A673 (cell line): Measurements from ENCODE around the gene ZNF385B. TPM values are rescaled to one million over a fixed set of nuclear protein-coding genes. Genes with fewer than 3 reads are reported as not detected.

Experiments used
- BruUV-seq: library from RNA; stranded (reverse); fragments of 400-500 nt; replicated peaks from 2 replicates; lab custom pipeline; 2021; lab: Mats Ljungman, UMichigan
- CTCF ChIA-PET: fragments of 300-600 bp; sonication (Branson Sonifier 250); formaldehyde crosslinking; loops from one replicate; lab custom pipeline; 2022; ENCODE audit warnings: antibody characterized with exemption; lab: Charles Lee
- POLR2A ChIA-PET: fragments of 300-600 bp; sonication (Branson Sonifier 250); formaldehyde crosslinking; loops from one replicate; lab custom pipeline; 2022; ENCODE audit warnings: antibody characterized with exemption; ENCODE audit not compliant: low non-redundant PET; lab: Charles Lee
- DNase-seq: peaks from one replicate; pipeline ENCODE4 v3.0.0-alpha.2; 2015; ENCODE audit warnings: low spot score
- H3K27ac ChIP-seq: fragments of 200-600 bp; sonication (generic); 2 replicates; pipeline ENCODE4 v1.5.1; 2016; ENCODE audit warnings: mixed run types, low read depth, mild to moderate bottlenecking, mixed read lengths, antibody characterized with exemption, low read length; ENCODE audit not compliant: poor library complexity, severe bottlenecking
- H3K27me3 ChIP-seq: fragments of 200-600 bp; sonication (generic); replicated peaks from 2 replicates; pipeline ENCODE4 v1.6.1; 2017; ENCODE audit warnings: mixed run types, low read depth, mild to moderate bottlenecking, mixed read lengths, antibody characterized with exemption, low read length; ENCODE audit not compliant: insufficient read depth, poor library complexity
- H3K36me3 ChIP-seq: fragments of 200-600 bp; sonication (generic); 2 replicates; pipeline ENCODE4 v1.6.1; 2016; ENCODE audit warnings: mixed run types, mild to moderate bottlenecking, mixed read lengths, antibody characterized with exemption, low read length; ENCODE audit not compliant: insufficient read depth, poor library complexity, severe bottlenecking
- H3K4me1 ChIP-seq: fragments of 200-600 bp; sonication (generic); 2 replicates; pipeline ENCODE4 v1.6.1; 2017; ENCODE audit warnings: mixed run types, mild to moderate bottlenecking, mixed read lengths, antibody characterized with exemption, low read length; ENCODE audit not compliant: insufficient read depth, poor library complexity, severe bottlenecking
- H3K4me3 ChIP-seq: fragments of 200-600 bp; sonication (generic); 2 replicates; pipeline ENCODE4 v1.5.1; 2016; ENCODE audit warnings: low read depth, mixed run types, mild to moderate bottlenecking, mixed read lengths, low read length; ENCODE audit not compliant: poor library complexity, severe bottlenecking
- H3K9me3 ChIP-seq: fragments of 200-600 bp; sonication (generic); 2 replicates; pipeline ENCODE4 v1.6.1; 2016; ENCODE audit warnings: mixed run types, low read depth, mild to moderate bottlenecking, mixed read lengths, antibody characterized with exemption, low read length; ENCODE audit not compliant: poor library complexity, severe bottlenecking
- CTCF ChIP-seq: fragments of 300-800, 200-600 bp; sonication (generic); conservative IDR thresholded peaks from 2 replicates; pipeline ENCODE4 v1.5.1; 2017; ENCODE audit warnings: low read depth, mild to moderate bottlenecking, antibody characterized with exemption, low read length, moderate library complexity, mixed read lengths
- EZH2 ChIP-seq: fragments of 200-600 bp; sonication (generic); IDR thresholded peaks from 2 replicates; pipeline ENCODE4 v1.6.1; 2017; ENCODE audit warnings: borderline replicate concordance, low read depth, mild to moderate bottlenecking, mixed read lengths, antibody characterized with exemption, low read length; ENCODE audit not compliant: poor library complexity, severe bottlenecking
- intact Hi-C: fragments of 100-400 bp; cut with micrococcal nuclease; formaldehyde crosslinking; loops from one replicate; pipeline ENCODE4 v1.10.0; 2022; ENCODE audit not compliant: unreplicated experiment
- total RNA-seq: library from RNA; stranded (reverse); gene quantifications from 2 replicates; pipeline ENCODE4 v1.2.3, GENCODE V29; 2021

The ZNF385B gene
- total RNA-seq, 1 experiment from 2014 or later, result not detected

GRCh38 chr2:179551539-179552045, 309.8 kb downstream of the ZNF385B start:
- Histone ChIP-seq H3K27ac (no peak overlapping the region), H3K9me3 (no peaks in the 10 kb centered on the region), H3K4me3 (no peak overlapping the region), H3K4me1 (no peaks in the 10 kb centered on the region), H3K36me3 (no peaks in the 10 kb centered on the region), H3K27me3 (no peaks in the 10 kb centered on the region)
- BruUV-seq, result no TSS peak
- no peak for TF ChIP-seq CTCF
- TF ChIP-seq EZH2, result no peak
- CTCF ChIA-PET, result no interaction called here
- POLR2A ChIA-PET, result no interaction called here
- no peak for DNase-seq
- intact Hi-C loops, result no loop called here

GRCh38 chr2:179550849-179551248, 310.6 kb downstream of the ZNF385B start:
- TF ChIP-seq EZH2 (no peak), CTCF (no peak)
- Histone ChIP-seq H3K4me1 (no peaks in the 10 kb centered on the region), H3K36me3 (no peaks in the 10 kb centered on the region), H3K9me3 (no peaks in the 10 kb centered on the region), H3K27me3 (no peaks in the 10 kb centered on the region), H3K4me3 (no peak overlapping the region), H3K27ac (no peak overlapping the region)
- ChIA-PET CTCF (no interaction called here), POLR2A (no interaction called here)
- intact Hi-C loops, result no loop called here
- no TSS peak for BruUV-seq
- no peak for DNase-seq

- DNase-seq, result no peak
- Histone ChIP-seq H3K4me1 (no peaks in the 10 kb centered on the region), H3K4me3 (no peak overlapping the region), H3K9me3 (no peaks in the 10 kb centered on the region), H3K27me3 (no peaks in the 10 kb centered on the region), H3K36me3 (no peaks in the 10 kb centered on the region), H3K27ac (no peak overlapping the region)
- no TSS peak for BruUV-seq
- no peak for TF ChIP-seq CTCF
- ChIA-PET POLR2A (no interaction called here), CTCF (no interaction called here)
- intact Hi-C loops, result no loop called here
These were observed 311.2 kb downstream of the ZNF385B start for GRCh38 chr2:179550214-179550613.
